ENCODE data around the gene PCBP2.
"Not testable (repeated sequence)": the region's sequence is repeated elsewhere in the genome, so short reads cannot be mapped to it uniquely, and the experiment has no call there.

The PCBP2 gene

DNA sequence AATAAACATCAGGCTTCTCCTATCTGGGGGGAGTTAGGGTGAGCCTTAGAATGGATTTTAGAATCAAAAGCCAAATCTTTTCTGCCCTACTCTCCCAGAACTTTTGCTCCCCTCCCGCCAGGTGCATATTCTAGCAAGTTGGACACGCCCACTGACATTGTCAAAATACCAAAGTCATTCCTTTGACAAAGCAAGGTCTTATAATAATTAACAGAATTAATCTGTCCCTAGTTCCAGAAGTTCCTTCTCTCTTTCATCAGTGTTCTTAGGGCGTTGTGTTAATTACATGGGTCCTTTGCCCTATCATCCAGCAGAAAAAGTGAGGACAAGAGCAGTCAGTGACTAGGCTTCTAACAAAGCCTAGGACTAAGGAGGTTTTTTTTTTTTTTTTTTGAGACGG lies 7.9 kb upstream of the PCBP2 start:
- Histone ChIP-seq H3K9me3 (ENCODE audit: control insufficient read depth, low read length) (no peaks in the 10 kb centered on the region), H3K27me3 (replicated peaks; ENCODE audit: control insufficient read depth, insufficient read depth, low read length) (no peaks in the 10 kb centered on the region), H3K4me3 (ENCODE audit: low read length) (no peak overlapping the region), H3K9ac (ENCODE audit: low read length) (no peak overlapping the region), H3K36me3 (ENCODE audit: control insufficient read depth, insufficient read depth, low read length, severe bottlenecking) (peaks cover 41% of the 10 kb centered on the region), H3K4me1 (ENCODE audit: control insufficient read depth, insufficient read depth, low read length) (peaks cover 16% of the 10 kb centered on the region)
- DNase-seq (ENCODE audit: low read depth) = no peak

DNA sequence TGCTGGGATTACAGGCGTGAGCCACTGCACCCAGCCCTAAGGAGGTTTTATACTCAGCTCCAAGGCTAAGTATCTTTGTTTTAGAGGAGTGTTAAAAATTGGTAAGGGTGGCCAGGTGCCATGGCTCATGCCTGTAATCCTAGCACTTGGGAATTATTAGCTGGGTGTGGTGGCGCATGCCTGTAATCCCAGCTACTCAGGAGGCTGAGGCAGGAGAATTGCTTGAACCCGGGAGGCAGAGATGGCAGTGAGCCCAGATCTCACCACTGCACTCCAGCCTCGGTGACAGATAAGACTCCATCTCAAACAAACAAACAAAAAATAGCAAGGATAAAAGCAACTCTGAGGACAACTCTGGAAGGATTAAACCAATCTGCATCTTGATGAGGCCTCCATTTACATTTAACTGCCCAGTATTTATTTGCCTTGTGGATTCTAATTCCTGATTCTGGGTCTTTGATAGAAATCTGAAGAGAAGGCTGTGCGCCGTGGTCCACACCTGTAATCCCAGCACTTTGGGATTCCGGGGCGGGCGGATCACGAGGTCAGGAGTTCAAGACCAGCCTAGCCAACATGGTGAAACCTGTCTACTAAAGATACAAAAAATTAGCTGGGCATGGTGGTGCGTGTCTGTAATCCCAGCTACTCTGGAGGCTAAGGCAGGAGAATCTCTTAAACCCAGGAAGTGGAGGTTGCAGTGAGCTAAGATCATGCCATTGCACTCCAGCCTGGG lies 7.1 kb upstream of the PCBP2 start:
- Histone ChIP-seq H3K36me3 (ENCODE audit: control insufficient read depth, insufficient read depth, low read length, severe bottlenecking) (peaks cover 41% of the 10 kb centered on the region), H3K4me1 (ENCODE audit: control insufficient read depth, insufficient read depth, low read length) (peaks cover 16% of the 10 kb centered on the region)
- not testable (repeated sequence) for H3K27me3 ChIP-seq (replicated peaks; ENCODE audit: control insufficient read depth, insufficient read depth, low read length); H3K4me3 ChIP-seq (ENCODE audit: low read length); DNase-seq (ENCODE audit: low read depth); H3K9me3 ChIP-seq (ENCODE audit: control insufficient read depth, low read length); H3K9ac ChIP-seq (ENCODE audit: low read length)

DNA sequence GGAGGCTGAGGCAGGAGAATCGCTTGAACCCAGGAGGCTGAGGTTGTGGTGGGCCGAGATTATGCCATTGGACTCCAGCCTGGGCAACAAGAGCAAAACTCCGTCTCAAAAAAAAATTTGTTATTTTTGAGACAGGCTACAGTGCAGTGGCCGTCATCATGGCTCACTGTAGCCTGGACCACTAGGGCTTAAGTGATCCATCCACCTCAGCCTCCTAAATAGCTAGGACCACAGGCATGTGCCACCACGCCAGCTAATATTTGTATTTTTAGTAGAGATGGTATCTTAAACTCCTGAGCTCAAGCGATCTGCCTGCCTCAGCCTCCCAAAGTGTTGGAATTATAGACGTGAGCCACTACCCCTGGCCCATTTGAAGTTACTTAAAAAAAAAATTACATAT lies 966 bp upstream of the PCBP2 start:
- no peak for DNase-seq (ENCODE audit: low read depth)
- H3K9me3 ChIP-seq (ENCODE audit: control insufficient read depth, low read length) = no peaks in the 10 kb centered on the region
- H3K27me3 ChIP-seq (replicated peaks; ENCODE audit: control insufficient read depth, insufficient read depth, low read length) = no peaks in the 10 kb centered on the region

DNA sequence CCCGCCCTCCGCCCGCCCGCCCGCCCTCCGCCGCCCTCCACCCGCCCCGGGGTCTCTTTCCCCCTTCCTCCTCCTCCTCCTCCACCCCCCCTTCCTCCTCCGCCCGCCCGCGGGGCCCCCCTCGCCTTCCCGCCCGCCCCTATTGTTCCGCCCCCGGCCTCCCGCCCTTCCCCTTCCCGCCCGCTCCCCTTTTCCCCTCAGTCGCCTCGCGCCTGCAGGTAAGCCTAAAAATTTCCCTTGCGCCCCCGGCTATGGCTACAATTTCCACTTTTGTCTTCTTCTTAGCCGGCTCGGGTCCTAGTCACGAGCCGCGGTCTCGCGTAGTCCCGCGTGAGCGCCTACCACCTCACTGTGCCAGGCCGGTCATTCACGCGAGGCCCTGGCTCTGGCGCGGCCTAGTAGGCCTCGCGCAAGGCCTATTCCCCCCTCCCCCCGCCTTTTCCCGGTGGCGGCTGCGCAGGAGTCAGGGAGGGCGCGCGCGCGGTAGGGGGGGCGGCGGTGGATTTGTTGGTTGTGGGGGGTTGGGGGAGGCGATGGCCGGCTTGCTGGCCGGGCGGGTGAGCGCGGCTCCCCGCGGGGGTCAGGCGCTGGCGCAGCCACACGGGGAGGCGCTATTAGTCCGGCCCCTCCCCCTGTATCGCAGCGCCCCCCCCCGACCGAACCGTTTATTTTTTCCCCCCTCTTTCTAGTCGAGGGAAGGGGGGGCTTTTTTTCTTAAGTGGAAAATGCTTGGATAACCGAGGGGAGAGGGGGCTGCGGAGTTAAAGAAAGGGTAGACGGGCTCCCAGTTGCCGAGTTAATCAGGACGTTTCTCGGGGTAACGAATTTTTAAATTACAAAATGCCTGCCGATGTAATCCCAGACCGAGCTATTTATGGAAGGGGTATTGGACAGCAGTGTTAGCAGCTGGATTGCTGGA lies 516 bp downstream of the PCBP2 start:
- Histone ChIP-seq H3K27me3 (replicated peaks; ENCODE audit: control insufficient read depth, insufficient read depth, low read length) (no peaks in the 10 kb centered on the region), H3K9me3 (ENCODE audit: control insufficient read depth, low read length) (no peaks in the 10 kb centered on the region), H3K36me3 (ENCODE audit: control insufficient read depth, insufficient read depth, low read length, severe bottlenecking) (peaks cover 45% of the 10 kb centered on the region), H3K4me3 (ENCODE audit: low read length) (peak overlapping the region; percentile 88), H3K9ac (ENCODE audit: low read length) (peak overlapping the region; percentile 95), H3K4me1 (ENCODE audit: control insufficient read depth, insufficient read depth, low read length) (peaks cover 22% of the 10 kb centered on the region)
- DNase-seq (ENCODE audit: low read depth) = peak; percentile 94

More for the DNA sequence above, 966 bp upstream of the PCBP2 start:
- Histone ChIP-seq H3K9ac (ENCODE audit: low read length) (no peak overlapping the region), H3K4me3 (ENCODE audit: low read length) (no peak overlapping the region), H3K36me3 (ENCODE audit: control insufficient read depth, insufficient read depth, low read length, severe bottlenecking) (peaks cover 40% of the 10 kb centered on the region), H3K4me1 (ENCODE audit: control insufficient read depth, insufficient read depth, low read length) (peaks cover 22% of the 10 kb centered on the region)

DNA sequence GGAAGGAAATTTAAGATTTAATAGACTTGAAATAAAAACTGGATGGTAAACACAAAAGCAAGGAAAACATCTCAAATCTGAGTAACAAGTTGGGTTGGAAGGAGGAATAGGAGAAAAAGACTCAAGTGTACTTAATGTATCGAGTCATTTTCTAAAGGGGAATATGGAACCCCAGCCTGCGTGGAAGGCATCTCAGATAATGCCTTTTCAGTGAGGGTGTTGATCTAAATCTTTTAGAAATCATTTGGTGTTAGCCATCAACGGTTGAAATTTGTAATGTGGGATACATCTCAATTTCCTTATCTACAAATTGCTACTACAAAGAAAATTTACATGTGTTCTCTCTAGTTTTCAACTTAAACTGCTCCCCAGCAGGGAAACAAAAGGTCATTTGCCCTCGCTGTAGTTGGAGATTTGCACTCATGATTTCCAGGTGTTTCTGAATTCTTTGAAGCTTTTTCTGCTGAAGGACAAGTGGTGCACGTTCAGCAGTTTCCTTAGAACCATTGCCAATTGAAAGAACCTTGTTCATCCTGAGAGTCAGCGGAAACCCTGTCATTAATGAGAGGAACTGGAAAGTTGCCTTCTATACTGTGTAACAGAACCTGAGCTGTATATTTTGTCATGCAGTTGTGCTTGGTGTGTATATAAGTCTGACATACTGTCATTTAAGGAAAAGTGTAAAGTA lies 2.2 kb downstream of the PCBP2 start:
- Histone ChIP-seq H3K36me3 (ENCODE audit: control insufficient read depth, insufficient read depth, low read length, severe bottlenecking) (peaks cover 51% of the 10 kb centered on the region), H3K27me3 (replicated peaks; ENCODE audit: control insufficient read depth, insufficient read depth, low read length) (no peaks in the 10 kb centered on the region), H3K4me3 (ENCODE audit: low read length) (peak overlapping the region; percentile 88), H3K9me3 (ENCODE audit: control insufficient read depth, low read length) (no peaks in the 10 kb centered on the region), H3K9ac (ENCODE audit: low read length) (peak overlapping the region; percentile 95), H3K4me1 (ENCODE audit: control insufficient read depth, insufficient read depth, low read length) (peaks cover 22% of the 10 kb centered on the region)
- no peak for DNase-seq (ENCODE audit: low read depth)

DNA sequence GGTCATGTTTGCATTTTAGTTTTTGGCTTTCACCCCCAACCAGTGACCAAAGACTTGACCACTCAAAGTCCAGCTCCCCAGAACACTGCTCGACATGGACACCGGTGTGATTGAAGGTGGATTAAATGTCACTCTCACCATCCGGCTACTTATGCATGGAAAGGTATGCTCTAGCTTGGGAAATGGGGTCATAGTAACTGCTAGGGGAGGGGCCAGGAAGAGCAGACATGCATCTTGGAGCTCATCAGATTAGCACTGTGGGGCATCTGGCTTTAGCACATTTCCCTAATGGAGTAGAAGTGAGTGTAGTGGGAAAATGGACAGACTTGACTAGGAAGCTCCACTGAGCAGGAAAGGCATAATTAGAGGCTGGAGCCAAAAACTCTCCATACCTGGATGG lies 2.8 kb downstream of the PCBP2 start:
- H3K36me3 ChIP-seq (ENCODE audit: control insufficient read depth, insufficient read depth, low read length, severe bottlenecking) = peaks cover 57% of the 10 kb centered on the region
- peak overlapping the region; percentile 88 for H3K4me3 ChIP-seq (ENCODE audit: low read length)

DNA sequence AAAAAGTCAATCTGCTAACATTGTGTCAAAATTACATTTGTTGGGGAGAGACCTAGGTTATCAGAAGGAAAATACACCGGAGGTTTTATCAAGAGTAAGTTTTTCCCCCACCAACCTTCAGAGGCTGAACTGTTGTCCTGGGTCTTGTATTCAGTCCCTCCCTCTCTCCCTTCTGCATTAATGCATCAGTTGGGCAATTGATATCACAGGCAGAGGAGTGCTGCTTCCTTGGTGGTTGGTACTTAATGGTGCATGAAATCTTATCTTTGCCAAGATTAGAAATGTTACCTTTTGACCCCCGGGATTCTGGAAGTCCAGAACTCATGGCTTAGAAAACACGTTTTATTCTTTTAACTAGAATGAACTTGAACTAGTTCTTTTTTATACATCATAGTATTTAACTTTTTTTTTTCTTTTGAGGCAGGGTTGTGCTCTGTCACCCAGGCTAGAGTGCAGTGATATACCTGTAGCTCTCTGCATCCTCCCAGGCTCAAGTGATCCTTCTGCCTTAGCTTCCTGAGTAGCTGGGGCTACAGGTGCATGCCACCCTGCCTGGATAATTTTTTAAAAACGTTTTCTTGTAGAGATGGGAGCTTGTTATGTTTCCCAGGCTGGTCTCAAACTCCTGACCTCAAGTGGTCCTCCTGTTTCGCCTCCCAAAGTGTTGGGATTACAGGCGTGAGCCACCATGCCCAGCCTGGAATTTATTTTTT lies 4.9 kb downstream of the PCBP2 start:
- Histone ChIP-seq H3K9me3 (ENCODE audit: control insufficient read depth, low read length) (no peaks in the 10 kb centered on the region), H3K4me3 (ENCODE audit: low read length) (no peak overlapping the region), H3K36me3 (ENCODE audit: control insufficient read depth, insufficient read depth, low read length, severe bottlenecking) (peaks cover 78% of the 10 kb centered on the region), H3K27me3 (replicated peaks; ENCODE audit: control insufficient read depth, insufficient read depth, low read length) (no peaks in the 10 kb centered on the region), H3K9ac (ENCODE audit: low read length) (no peak overlapping the region), H3K4me1 (ENCODE audit: control insufficient read depth, insufficient read depth, low read length) (peaks cover 30% of the 10 kb centered on the region)
- DNase-seq (ENCODE audit: low read depth) = no peak

More for the DNA sequence above, 2.8 kb downstream of the PCBP2 start:
- no peaks in the 10 kb centered on the region for H3K27me3 ChIP-seq (replicated peaks; ENCODE audit: control insufficient read depth, insufficient read depth, low read length)
- H3K9me3 ChIP-seq (ENCODE audit: control insufficient read depth, low read length) = no peaks in the 10 kb centered on the region
- peaks cover 22% of the 10 kb centered on the region for H3K4me1 ChIP-seq (ENCODE audit: control insufficient read depth, insufficient read depth, low read length)
- H3K9ac ChIP-seq (ENCODE audit: low read length) = peak overlapping the region; percentile 95
- DNase-seq (ENCODE audit: low read depth) = no peak

DNA sequence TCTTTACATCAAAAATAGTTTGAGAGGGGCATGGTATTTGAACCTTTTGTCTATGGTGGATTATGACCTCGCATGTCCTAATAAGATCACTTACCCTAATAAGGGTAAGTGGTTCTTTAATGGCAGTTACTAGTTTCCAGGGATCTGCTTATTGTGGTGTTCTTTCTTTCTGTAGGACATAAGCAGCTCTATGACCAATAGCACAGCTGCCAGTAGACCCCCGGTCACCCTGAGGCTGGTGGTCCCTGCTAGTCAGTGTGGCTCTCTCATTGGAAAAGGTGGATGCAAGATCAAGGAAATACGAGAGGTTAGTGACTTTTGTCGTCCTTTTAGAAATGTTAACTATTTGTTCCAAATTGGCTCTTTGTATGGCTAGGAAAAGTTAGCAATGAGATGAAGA lies 7.2 kb downstream of the PCBP2 start:
- Histone ChIP-seq H3K4me1 (ENCODE audit: control insufficient read depth, insufficient read depth, low read length) (peaks cover 26% of the 10 kb centered on the region), H3K27me3 (replicated peaks; ENCODE audit: control insufficient read depth, insufficient read depth, low read length) (no peaks in the 10 kb centered on the region), H3K4me3 (ENCODE audit: low read length) (no peak overlapping the region)

DNA sequence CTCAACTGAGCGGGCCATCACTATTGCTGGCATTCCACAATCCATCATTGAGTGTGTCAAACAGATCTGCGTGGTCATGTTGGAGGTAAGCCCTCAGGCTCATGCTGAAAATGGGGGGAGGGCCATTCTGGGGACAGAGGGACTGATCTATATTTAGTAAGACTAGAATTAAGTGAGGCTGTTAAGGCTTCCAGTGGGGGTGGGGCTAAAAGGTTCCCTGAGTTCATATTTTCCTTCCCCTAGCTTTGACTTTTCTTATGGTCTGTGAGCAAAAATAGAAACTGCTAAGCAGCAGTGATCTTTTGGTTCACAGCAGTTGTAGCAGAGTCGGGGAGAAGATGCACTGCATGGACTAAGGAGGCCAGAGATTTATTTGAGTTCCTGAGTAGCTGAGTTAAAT lies 9.2 kb downstream of the PCBP2 start:
- peaks cover 30% of the 10 kb centered on the region for H3K4me1 ChIP-seq (ENCODE audit: control insufficient read depth, insufficient read depth, low read length)
- no peak for DNase-seq (ENCODE audit: low read depth)
- H3K36me3 ChIP-seq (ENCODE audit: control insufficient read depth, insufficient read depth, low read length, severe bottlenecking) = peaks cover 99% of the 10 kb centered on the region
- H3K9ac ChIP-seq (ENCODE audit: low read length) = peak overlapping the region; percentile 41
- no peak overlapping the region for H3K4me3 ChIP-seq (ENCODE audit: low read length)
- no peaks in the 10 kb centered on the region for H3K27me3 ChIP-seq (replicated peaks; ENCODE audit: control insufficient read depth, insufficient read depth, low read length)
- no peaks in the 10 kb centered on the region for H3K9me3 ChIP-seq (ENCODE audit: control insufficient read depth, low read length)

More for the DNA sequence above, 7.2 kb downstream of the PCBP2 start:
- Histone ChIP-seq H3K9ac (ENCODE audit: low read length) (no peak overlapping the region), H3K36me3 (ENCODE audit: control insufficient read depth, insufficient read depth, low read length, severe bottlenecking) (peaks cover 100% of the 10 kb centered on the region), H3K9me3 (ENCODE audit: control insufficient read depth, low read length) (no peaks in the 10 kb centered on the region)
- no peak for DNase-seq (ENCODE audit: low read depth)

DNA sequence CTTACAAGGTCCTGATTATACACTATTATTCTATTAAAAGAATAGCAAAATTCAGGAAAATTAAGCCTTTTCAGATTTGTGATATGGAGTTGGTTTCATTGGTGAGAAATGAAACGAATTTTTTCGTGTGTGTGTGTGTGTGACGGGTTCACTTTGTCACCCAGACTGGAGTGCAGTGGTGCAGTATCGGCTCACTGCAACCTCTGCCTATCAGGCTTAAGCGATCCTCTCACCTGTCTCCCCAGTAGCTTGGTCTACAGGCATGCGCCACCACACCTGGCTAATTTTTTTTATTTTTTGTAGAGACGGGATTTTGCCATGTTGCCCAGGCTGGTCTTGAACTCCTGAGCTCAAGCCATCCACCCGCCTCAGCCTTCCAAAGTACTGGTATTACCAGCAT lies 9.7 kb downstream of the PCBP2 start:
- no peak for DNase-seq (ENCODE audit: low read depth)
- Histone ChIP-seq H3K4me3 (ENCODE audit: low read length) (no peak overlapping the region), H3K27me3 (replicated peaks; ENCODE audit: control insufficient read depth, insufficient read depth, low read length) (no peaks in the 10 kb centered on the region), H3K4me1 (ENCODE audit: control insufficient read depth, insufficient read depth, low read length) (peaks cover 35% of the 10 kb centered on the region), H3K9ac (ENCODE audit: low read length) (peak overlapping the region; percentile 41), H3K9me3 (ENCODE audit: control insufficient read depth, low read length) (no peaks in the 10 kb centered on the region), H3K36me3 (ENCODE audit: control insufficient read depth, insufficient read depth, low read length, severe bottlenecking) (peaks cover 99% of the 10 kb centered on the region)

All from adipocyte (in vitro differentiated cells).